RPMI8226 (cell line): Measurements from ENCODE around the gene ARMS2.
A peak's percentile ranks its signal among the peaks of the same experiment; 100 is the strongest.

Experiments
- DNase-seq: peaks from one replicate; pipeline ENCODE4 v3.0.0-alpha.2; 2015

ARMS2 gene

GRCh38 chr10:122473116-122473515, 18.7 kb downstream of the ARMS2 start:
- no peak for DNase-seq

DNA sequence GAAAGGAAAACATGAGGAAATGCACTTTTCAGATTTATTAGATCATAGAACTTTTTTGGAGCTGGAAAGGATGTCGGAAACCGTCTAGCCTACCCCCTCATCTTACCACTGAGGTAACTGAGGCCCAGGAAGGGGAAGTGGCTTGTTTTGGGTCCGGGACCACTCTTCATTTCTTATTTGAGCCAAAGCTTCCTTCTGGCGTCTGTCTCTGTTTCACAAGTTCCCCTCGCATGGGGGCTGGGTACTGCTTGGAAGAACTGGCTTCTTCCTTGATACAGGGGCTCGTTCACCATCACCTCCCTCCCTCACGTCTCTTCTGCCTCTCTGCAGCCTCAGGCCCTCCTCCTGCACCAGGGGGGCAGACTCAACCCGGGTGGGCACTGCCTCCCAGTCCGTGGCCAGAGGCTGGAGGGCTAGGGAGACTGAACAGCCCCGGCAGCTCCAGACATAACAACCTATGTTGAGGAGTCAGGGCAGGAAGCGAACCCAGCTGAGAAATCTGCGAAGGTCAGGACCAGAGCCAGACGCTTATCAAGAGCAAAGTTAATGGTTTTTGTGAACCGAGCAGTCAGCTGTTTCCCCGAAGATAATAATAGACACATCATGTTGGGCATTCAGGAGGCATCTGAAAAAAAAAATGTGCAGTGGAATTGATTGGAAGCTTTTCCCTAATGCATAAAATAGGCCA, 19.8 kb downstream of the ARMS2 start:
- no peak for DNase-seq

- DNase-seq: no peak
Observed at GRCh38 chr10:122475100-122475499, 20.6 kb downstream of the ARMS2 start.

DNA sequence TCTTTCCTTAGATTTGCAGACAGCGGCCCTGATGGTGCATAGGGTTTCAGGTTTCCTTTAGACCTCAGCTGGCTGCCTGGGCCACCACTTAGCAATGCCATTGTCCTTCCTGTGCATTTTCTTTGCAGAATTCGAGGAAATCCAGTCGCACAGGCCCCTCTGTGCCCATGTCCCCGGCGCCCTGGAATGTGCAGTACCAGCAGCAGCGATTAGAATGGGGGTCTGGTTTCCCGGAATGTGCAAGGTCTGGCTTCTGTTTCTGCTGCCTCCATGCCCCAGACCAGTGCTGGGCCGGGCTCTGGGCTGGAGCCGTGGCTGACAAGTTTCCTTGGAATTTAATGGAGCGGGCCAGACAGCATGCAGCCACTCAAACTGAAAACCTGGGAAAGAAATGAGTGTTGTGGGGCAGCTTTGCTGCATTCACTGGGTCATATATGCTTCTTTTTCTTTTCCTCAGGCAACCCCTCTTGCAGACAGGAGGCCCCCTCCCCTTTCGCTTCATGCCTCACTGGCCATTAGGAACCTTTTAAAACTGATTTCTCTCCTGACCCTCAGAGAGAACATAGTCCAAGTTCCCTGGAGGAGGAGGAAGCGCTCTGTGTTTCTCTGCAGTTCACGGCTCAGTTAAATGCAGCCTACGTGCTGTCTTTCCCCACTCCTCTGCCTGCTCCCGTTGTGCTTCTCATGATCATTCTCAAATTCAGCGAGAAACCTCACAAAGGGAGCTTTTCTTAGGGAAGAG, 21.3 kb downstream of the ARMS2 start:
- DNase-seq: no peak

DNA sequence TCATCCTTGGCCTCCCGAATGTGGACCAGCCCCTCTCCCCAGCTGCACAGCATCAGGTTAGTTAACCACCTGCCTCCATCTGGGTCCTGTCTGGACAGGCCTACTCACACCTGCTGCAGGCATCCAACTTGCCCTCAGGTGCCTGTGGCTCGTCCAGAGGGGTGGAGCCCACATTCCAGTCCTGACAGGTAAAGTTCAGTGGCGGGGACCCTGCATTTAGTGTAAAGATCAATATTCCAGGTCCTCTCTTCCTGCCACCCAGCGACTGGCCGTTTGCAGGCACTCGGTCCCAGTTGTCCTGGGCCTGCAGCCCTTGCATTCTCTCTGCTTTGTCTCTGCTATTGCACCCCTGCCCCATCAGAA, 21.9 kb downstream of the ARMS2 start:
- DNase-seq: no peak

- no peak for DNase-seq
Observed at GRCh38 chr10:122477436-122477835, 23.0 kb downstream of the ARMS2 start.

DNA sequence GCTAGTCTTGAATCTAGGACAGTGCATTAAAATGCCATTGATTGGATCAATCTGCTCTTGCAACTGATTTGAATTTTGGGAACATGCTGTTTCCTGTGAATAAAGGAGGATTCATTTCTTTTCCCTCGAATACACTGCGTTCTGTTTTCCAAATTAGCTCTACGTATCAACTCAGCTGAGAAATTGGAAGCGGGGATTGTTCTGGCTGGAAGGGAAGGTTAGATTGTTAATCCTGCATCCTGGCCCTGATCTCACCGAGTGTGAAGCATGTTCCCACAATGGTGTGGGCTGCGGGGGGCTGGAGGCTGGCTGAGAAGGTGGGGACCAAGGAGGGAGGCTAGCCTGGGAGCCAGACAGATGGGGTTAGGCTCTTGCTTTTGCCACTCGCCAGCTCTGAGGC, 24.5 kb downstream of the ARMS2 start:
- DNase-seq: no peak

DNA sequence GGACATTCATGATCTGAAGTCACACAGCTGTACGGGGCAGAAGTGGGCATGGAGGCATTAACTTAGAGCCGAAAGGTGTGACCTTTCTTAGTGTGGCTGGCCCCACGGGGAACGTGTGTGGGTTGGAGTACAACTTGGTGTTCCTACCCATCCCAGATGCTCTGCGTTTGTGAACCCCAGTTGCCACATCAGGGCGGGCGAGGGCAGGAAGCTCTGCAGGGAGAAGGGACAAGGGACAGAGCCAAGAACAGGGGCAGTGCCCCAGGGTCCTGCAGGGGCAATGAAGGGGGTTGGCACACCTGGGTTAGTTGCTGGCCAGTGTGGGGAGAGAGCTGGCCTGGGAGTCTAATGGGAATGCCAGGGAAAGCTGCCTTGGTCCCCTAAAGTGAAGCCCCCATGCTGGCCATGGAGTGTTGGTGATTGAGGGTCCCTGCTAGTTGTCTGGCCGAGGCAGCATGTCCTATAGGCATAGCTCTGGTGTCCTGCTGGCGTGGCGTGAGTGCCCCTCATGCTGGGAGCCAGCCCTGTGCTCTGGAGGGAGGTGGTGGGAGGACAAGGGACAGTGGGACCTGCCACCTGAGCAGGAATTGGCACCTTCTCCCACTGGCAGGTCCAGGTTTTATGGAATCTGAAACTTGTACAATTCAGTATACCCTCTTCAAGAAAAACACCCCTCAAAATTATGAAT, 25.8 kb downstream of the ARMS2 start:
- DNase-seq: no peak

- DNase-seq: no peak
Observed at GRCh38 chr10:122481296-122482056, 27.0 kb downstream of the ARMS2 start.

GRCh38 chr10:122484276-122485060, 30.0 kb downstream of the ARMS2 start:
- DNase-seq: no peak

DNA sequence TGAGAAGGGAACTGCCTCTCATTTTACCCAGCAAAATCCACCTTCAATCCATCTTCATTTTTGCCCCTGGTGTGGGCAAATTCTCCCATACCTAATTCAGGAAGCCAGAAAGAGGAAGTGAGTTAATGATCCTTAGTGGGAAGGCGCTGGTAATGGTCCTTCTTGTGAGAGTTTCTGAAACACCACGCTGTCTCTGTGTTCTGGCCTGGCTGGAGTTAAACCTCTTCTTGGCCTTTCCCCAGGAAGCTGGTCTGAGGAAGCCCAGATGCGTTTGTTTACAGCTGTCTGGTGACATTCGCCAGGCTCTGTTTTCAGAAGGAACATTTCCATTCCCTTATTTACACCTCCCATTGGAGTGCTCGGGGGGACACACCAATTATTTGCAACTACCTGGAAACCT, 31.2 kb downstream of the ARMS2 start:
- no peak for DNase-seq

GRCh38 chr10:122486406-122487080, 32.1 kb downstream of the ARMS2 start:
- no peak for DNase-seq

- no peak for DNase-seq
Observed at GRCh38 chr10:122487174-122487765, 32.8 kb downstream of the ARMS2 start.

DNA sequence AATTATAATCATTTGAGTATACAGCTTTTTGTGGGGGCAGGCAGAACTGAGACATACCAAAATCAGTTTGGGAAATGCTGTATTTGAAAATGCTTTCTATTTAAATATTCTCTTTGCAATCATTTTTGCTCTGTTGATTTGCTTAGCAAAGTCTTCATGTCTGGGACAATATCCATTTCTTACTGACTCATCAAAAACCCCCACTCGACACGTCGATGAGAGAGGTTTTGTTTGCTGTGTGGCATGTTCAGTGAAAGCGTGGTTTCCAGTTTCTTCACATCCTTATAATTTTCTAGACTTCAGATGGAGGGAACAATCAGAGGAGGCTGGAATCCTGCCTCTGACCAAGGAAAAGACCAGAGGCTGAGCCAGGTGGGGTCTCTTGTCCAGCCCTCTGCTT, 35.8 kb downstream of the ARMS2 start:
- no peak for DNase-seq

DNA sequence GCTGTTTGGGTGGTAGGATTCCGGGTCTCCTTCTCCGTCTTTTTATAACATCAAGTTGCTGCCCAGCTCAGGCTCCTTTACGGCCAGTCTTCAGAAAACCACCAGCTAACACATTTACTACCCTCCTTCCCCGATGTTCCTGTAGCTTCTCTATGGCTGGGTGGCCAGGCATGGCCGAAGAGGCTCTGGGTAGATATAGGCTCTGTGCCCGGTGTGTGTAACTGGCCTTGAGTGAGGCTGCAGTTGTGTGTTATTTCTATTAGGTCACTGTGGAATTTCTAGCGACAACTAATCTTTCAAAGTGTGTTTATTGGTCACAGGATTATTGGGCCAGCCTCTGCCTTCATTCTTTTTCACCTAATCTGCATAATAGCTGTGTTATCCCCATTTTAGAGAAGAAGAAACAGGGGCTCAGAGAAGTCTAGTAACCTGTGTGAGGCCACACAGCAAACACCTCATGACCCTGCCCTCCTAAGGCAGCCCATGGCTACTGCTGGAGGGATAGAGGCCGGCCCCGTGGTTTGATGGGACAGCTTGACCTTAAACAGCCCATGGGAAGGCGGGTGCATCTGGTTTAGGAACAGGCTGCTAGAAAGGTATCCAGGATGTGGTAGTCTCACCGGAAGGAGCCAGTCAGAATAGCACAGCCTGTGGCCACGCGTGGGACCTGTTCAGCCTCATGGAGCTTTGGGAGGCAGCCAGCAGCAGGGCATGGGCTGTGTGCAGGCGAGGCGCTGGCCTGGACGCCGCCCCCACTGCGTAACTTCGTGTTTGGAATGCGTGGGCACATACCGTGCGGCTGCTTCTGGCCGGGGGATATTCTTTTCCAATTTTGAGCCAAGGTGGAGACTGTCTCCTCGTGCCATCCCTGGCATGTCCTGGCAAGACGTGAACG, 36.6 kb downstream of the ARMS2 start:
- peak; percentile 12 for DNase-seq

DNA sequence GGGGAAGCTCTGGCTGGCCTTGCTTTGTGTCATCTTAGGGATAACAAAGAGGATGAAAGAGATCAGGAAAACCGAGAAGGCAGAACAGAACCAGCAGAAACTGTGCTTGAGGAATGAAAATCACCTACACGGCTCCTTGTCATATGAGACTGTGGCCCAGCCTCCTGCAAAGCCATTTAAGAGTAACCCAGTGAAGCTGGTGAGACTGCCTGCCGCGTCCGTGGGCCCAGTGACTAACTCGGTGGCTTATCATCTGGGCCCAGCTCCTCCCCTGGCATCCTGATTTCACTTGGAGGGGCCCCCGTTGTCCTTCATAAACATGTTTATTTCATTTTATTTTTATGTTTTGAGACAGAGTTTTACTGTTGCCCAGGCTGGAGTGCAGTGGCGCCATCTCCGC, 37.6 kb downstream of the ARMS2 start:
- DNase-seq: no peak

GRCh38 chr10:122492999-122493481, 38.6 kb downstream of the ARMS2 start:
- no peak for DNase-seq

GRCh38 chr10:122493761-122494160, 39.3 kb downstream of the ARMS2 start:
- no peak for DNase-seq

GRCh38 chr10:122494173-122494820, 39.8 kb downstream of the ARMS2 start:
- DNase-seq: no peak

GRCh38 chr10:122494833-122495232, 40.4 kb downstream of the ARMS2 start:
- DNase-seq: no peak
